OCI-LY7 (cell line): ENCODE data around the gene IRAK1.

ENCODE experiments used
- CTCF ChIP-seq: fragments of 200-600 bp; sonication (generic); conservative IDR thresholded peaks from 2 replicates; pipeline ENCODE4 v1.5.1; 2014; ENCODE audit warnings: mild to moderate bottlenecking, antibody characterized with exemption, low read length, moderate library complexity, mixed read lengths
- EZH2phosphoT487 ChIP-seq: fragments of 200-600 bp; sonication (generic); IDR thresholded peaks from 2 replicates; pipeline ENCODE4 v1.6.1; 2018; ENCODE audit warnings: low read depth, borderline replicate concordance, mild to moderate bottlenecking, mixed run types, antibody characterized with exemption, low read length, moderate library complexity, mixed read lengths

DNA sequence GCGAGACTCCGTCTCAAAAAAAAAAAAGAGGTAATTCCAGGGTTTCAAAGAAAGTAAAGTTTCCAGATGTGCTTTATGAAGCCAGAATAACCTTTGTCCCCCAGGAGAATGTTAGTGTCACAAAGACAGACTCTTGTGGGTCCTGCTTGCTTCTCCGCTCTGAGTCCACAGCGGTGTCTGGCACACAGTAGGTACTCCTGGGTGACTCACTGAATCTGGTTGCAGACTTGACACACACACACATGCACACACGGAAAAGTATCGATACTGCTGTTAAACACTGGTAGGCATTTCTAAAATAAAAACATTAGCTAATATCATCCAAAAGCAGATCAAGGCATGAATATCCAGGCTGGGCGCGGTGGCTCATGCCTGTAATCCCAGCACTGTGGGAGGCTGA lies 24.2 kb downstream of the IRAK1 start:
- no peak for TF ChIP-seq CTCF
- no peak for TF ChIP-seq EZH2phosphoT487
